ENCODE measurements around the gene ATF6B. TPM values are rescaled to one million over a fixed set of nuclear protein-coding genes. Genes with fewer than 3 reads are reported as not detected.

ATF6B gene
- total RNA-seq, 1 experiment from 2014 or later, result 45.3 TPM

DNA sequence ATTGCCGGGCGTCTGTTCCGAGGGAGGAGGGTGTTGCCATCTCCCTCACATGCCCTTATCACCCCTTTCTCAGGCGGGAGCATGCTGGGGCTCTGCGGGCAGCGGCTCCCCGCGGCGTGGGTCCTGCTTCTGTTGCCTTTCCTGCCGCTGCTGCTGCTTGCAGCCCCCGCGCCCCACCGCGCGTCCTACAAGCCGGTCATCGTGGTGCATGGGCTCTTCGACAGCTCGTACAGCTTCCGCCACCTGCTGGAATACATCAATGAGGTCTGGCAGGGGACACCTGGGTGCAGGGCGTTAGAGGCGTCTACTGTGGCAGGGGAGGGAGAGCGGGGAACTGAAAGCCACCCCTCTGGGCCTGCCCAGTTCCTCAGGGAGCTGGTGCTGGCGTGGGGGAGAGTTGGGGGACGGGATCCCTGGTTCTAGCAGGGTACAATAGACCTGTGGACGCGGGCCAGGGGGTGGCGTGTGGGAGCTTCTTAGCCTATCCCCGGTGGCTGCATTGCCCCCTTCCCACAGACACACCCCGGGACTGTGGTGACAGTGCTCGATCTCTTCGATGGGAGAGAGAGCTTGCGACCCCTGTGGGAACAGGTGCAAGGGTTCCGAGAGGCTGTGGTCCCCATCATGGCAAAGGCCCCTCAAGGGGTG is 26.6 kb upstream of the ATF6B start:
- no peak overlapping the region for H4K8ac ChIP-seq (replicated peaks; ENCODE audit: insufficient read length, low read depth, low read length)
- no peak overlapping the region for H3K56ac ChIP-seq (ENCODE audit: insufficient read length, low read depth, low read length)
- H2BK12ac ChIP-seq (ENCODE audit: insufficient read length, low read depth, low read length), result no peak overlapping the region
- peak; percentile 82 for DNase-seq
- H3K9ac ChIP-seq (ENCODE audit: extremely low read depth, insufficient read length, low read length), result peak overlapping the region; percentile 51
- H3T11ph ChIP-seq (ENCODE audit: low read length), result no peak overlapping the region
- peak overlapping the region; percentile 76 to 99 (median 99); a peak in 5 of 7 replicates for H3K27ac Mint-ChIP-seq
- WGBS (ENCODE audit: extremely low coverage, insufficient read length, low lambda C conversion rate), result no CpG with 5 or more reads among the region's 34 CpGs
- H3K23me2 ChIP-seq (ENCODE audit: insufficient read length, low read depth, low read length, poor library complexity, severe bottlenecking), result peaks cover 29% of the 10 kb centered on the region
- H4K91ac ChIP-seq (ENCODE audit: insufficient read length, low read depth, low read length), result no peak overlapping the region
- peak overlapping the region; percentile 81 for H3K4me2 ChIP-seq (ENCODE audit: insufficient read depth, insufficient read length, low read length)
- no peak overlapping the region for H3K23ac ChIP-seq (ENCODE audit: insufficient read length, low read depth, low read length)
- H2BK5ac ChIP-seq (ENCODE audit: insufficient read length, low read length), result no peak overlapping the region
- no peak overlapping the region for H2AFZ ChIP-seq (ENCODE audit: low read length)
- H3K27me3 Mint-ChIP-seq (ENCODE audit: low read depth), result peaks cover 4% of the 10 kb centered on the region
- TF ChIP-seq, protein P1, sequence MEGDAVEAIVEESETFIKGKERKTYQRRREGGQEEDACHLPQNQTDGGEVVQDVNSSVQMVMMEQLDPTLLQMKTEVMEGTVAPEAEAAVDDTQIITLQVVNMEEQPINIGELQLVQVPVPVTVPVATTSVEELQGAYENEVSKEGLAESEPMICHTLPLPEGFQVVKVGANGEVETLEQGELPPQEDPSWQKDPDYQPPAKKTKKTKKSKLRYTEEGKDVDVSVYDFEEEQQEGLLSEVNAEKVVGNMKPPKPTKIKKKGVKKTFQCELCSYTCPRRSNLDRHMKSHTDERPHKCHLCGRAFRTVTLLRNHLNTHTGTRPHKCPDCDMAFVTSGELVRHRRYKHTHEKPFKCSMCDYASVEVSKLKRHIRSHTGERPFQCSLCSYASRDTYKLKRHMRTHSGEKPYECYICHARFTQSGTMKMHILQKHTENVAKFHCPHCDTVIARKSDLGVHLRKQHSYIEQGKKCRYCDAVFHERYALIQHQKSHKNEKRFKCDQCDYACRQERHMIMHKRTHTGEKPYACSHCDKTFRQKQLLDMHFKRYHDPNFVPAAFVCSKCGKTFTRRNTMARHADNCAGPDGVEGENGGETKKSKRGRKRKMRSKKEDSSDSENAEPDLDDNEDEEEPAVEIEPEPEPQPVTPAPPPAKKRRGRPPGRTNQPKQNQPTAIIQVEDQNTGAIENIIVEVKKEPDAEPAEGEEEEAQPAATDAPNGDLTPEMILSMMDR (conservative IDR thresholded peaks at IDR 0.05), result peak; percentile 66
- no peaks in the 10 kb centered on the region for H3K79me1 ChIP-seq (ENCODE audit: insufficient read depth, low read depth, low read length, poor library complexity, severe bottlenecking)
- H2AK5ac ChIP-seq (ENCODE audit: insufficient read length, low read length), result no peak overlapping the region
- H3K18ac ChIP-seq (ENCODE audit: insufficient read length, low read depth, low read length), result peak overlapping the region; percentile 54
- H2BK20ac ChIP-seq (ENCODE audit: low read depth, low read length, poor library complexity, severe bottlenecking), result no peak overlapping the region
- no peak overlapping the region for H4K5ac ChIP-seq (ENCODE audit: insufficient read length, low read depth, low read length)
- no peak overlapping the region for H3K27ac ChIP-seq (ENCODE audit: insufficient read length, low read depth, low read length)
- H3K4me3 Mint-ChIP-seq, result peak overlapping the region; percentile 97 to 98
- no peaks in the 10 kb centered on the region; the same call in 1 of the 2 replicates for H3K27me3 ChIP-seq (ENCODE audit: insufficient read depth, low read length)
- no peaks in the 10 kb centered on the region for H4K20me1 ChIP-seq (ENCODE audit: control insufficient read depth, insufficient read depth, insufficient read length)
- H2BK120ac ChIP-seq (ENCODE audit: low read depth, low read length, poor library complexity, severe bottlenecking), result no peak overlapping the region
- no peaks in the 10 kb centered on the region for H3K9me3 Mint-ChIP-seq
- H3K9me3 ChIP-seq (ENCODE audit: control insufficient read depth, low read depth, low read length), result no peaks in the 10 kb centered on the region
- no peak overlapping the region for H2BK15ac ChIP-seq (ENCODE audit: low read depth, low read length)
- H3K79me2 ChIP-seq (ENCODE audit: insufficient read depth, low read length), result no peaks in the 10 kb centered on the region; the same call in 1 of the 2 replicates
- H3K14ac ChIP-seq (ENCODE audit: insufficient read depth, low read length), result peak overlapping the region; percentile 9; the same call in 1 of the 2 replicates
- H3K36me3 Mint-ChIP-seq (ENCODE audit: insufficient read depth in 1 of 3, low read depth in 3 of 3), result peaks cover 24 to 42% (median 27%) of the 10 kb centered on the region in 3 experiments
- peaks cover 35 to 38% of the 10 kb centered on the region in 2 experiments for H3K4me1 Mint-ChIP-seq
- no peak overlapping the region for H3K4ac ChIP-seq (ENCODE audit: low read depth, low read length)
- H3K4me1 ChIP-seq (ENCODE audit: insufficient read depth, low read length), result peaks cover 2% of the 10 kb centered on the region; the same call in 1 of the 2 replicates

Measured in H9 (cell line).